Peyer's patch (tissue), 4 donors: ENCODE results near the gene SPHK1. TPM values are rescaled to one million over a fixed set of nuclear protein-coding genes. Genes with fewer than 3 reads are reported as not detected.

Source experiments
- DNase-seq, 3 donors: peaks; one replicate each; pipeline ENCODE4 v3.0.0-alpha.2; 2017 to 2019
- H3K27ac ChIP-seq, 4 donors: fragments of 200-600 bp; sonication (generic); one replicate each; pipeline ENCODE4 v1.5.1; 2016 to 2019
- H3K27me3 ChIP-seq, 2 donors: fragments of 200-600 bp; sonication (generic); one replicate each; pipeline ENCODE4 v1.5.1; 2019
- H3K36me3 ChIP-seq, 3 donors: fragments of 200-600 bp; sonication (generic); one replicate each; pipeline ENCODE4 v1.5.1; 2016 to 2019
- H3K4me1 ChIP-seq, 4 donors: fragments of 200-600 bp; sonication (generic); one replicate each; pipeline ENCODE4 v1.5.1; 2016 to 2019
- H3K4me3 ChIP-seq, 4 donors: fragments of 200-600 bp; sonication (generic); 1 replicate in 3 of 4; 2 replicates in 1 of 4; pipeline ENCODE4 v1.5.1; 2016 to 2019; ENCODE audit warnings: mild to moderate bottlenecking in 1 of 4
- H3K9me3 ChIP-seq, 4 donors: fragments of 200-600 bp; sonication (generic); one replicate each; pipeline ENCODE4 v1.5.1; 2016 to 2019; ENCODE audit warnings: mild to moderate bottlenecking in 1 of 4
- POLR2A ChIP-seq, 2 donors: fragments of 450-650 bp; IDR thresholded peaks; one replicate each; pipeline ENCODE4 v1.5.1; 2017; ENCODE audit warnings: antibody characterized with exemption in 2 of 2, mild to moderate bottlenecking in 2 of 2, moderate library complexity in 2 of 2
- total RNA-seq, 4 donors: library from RNA; depleted of rRNA; stranded (reverse); fragments of >200 nt; gene quantifications; one replicate each; pipeline ENCODE4 v1.1.0, GENCODE V29; 2016
- TF ChIP-seq, protein P1 (sequence below), 6 experiments: fragments of 450-650 bp in 4 of 6; fragments of 200-600 bp in 2 of 6; sonication (generic) in 1 of 6; IDR thresholded peaks; one replicate each; pipeline ENCODE4 v1.5.1; 2017 to 2019; ENCODE audit warnings: antibody characterized with exemption in 6 of 6, mild to moderate bottlenecking in 3 of 6, moderate library complexity in 1 of 6

The SPHK1 gene
- total RNA-seq, 4 donors from 2014 or later = 0.53 to 5.9 (median 3.8) TPM

DNA sequence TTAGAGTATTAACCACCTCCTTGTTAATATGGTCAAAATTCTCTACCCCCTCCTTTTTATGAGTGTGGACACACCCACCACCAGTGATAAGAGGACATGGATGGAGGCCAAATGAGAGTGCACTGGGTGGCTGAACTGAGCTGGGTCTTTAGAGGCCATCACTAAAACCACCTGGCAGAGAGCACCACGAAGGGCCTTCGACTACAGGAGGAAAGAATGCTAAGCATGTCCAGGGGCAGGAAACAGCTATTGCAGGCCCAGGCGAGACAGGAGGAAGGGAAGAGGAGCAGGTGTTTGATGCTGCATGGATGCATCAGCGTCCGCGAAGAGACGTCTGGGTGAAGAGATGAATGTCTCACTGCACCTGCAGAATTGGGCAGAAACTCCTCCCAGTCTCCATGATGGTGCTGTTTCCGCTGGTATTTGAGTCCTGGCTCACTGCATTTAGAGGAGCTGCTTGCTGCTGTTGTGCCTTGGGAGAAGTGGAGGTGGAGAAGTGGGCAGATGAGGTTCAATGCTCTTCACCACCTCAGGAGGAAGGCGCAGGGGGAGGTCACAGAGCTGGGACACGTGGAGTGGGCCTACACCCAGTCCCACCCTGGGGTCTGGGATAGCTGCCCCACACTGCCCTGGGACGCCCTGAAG is 33.2 kb downstream of the SPHK1 start:
- no peaks in the 10 kb centered on the region for H3K27me3 ChIP-seq
- H3K27ac ChIP-seq = no peak overlapping the region
- no peak overlapping the region for H3K4me3 ChIP-seq
- TF ChIP-seq, protein P1, sequence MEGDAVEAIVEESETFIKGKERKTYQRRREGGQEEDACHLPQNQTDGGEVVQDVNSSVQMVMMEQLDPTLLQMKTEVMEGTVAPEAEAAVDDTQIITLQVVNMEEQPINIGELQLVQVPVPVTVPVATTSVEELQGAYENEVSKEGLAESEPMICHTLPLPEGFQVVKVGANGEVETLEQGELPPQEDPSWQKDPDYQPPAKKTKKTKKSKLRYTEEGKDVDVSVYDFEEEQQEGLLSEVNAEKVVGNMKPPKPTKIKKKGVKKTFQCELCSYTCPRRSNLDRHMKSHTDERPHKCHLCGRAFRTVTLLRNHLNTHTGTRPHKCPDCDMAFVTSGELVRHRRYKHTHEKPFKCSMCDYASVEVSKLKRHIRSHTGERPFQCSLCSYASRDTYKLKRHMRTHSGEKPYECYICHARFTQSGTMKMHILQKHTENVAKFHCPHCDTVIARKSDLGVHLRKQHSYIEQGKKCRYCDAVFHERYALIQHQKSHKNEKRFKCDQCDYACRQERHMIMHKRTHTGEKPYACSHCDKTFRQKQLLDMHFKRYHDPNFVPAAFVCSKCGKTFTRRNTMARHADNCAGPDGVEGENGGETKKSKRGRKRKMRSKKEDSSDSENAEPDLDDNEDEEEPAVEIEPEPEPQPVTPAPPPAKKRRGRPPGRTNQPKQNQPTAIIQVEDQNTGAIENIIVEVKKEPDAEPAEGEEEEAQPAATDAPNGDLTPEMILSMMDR (IDR thresholded peaks at IDR 0.05) = no peak
- no peak for TF ChIP-seq POLR2A (IDR thresholded peaks at IDR 0.05)
- no peaks in the 10 kb centered on the region for H3K36me3 ChIP-seq
- no peaks in the 10 kb centered on the region for H3K9me3 ChIP-seq
- peaks cover 0 to 6% (median 2%) of the 10 kb centered on the region in 4 donors for H3K4me1 ChIP-seq
- DNase-seq = peak in 1 of 3 donors; percentile 28

DNA sequence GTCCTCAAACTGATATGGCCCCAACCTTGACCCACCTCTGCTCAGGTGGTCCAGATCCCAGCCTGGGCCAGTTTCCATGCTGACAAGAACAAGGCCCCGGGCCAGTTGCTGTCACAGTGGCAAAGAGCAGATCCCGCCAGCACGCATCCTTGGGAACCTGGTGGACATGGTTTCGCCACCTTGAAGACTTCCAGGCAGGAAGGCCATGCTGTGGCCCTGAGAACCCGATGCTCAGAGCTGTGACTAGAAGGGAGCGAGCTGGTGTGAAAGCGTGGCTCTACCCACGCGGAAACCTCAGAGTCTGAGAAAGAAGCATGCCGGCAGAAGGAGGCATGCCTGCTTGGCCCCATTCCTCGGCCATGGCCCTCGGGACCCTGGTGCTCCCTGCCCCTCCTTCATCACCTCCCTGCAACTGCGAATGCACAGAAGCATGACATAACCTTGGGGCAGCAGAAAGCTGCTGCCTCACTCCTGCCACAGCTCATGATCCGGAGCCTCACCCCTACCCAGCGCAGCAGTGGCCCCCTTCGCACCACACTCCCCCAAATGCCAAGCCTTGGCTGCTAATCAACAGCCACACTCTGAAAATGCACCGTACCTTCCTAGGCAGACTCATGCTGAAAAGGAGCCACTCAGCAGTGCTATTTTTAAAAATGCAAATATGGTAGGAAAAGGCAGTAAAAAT is 35.3 kb downstream of the SPHK1 start:
- TF ChIP-seq POLR2A (IDR thresholded peaks at IDR 0.05) = no peak
- TF ChIP-seq, protein P1 (IDR thresholded peaks at IDR 0.05) = no peak
- peaks cover 0 to 6% (median 2%) of the 10 kb centered on the region in 4 donors for H3K4me1 ChIP-seq
- H3K9me3 ChIP-seq = no peaks in the 10 kb centered on the region
- H3K27me3 ChIP-seq = no peaks in the 10 kb centered on the region
- no peak overlapping the region for H3K27ac ChIP-seq
- no peak for DNase-seq
- H3K4me3 ChIP-seq = no peak overlapping the region
- no peaks in the 10 kb centered on the region for H3K36me3 ChIP-seq

DNA sequence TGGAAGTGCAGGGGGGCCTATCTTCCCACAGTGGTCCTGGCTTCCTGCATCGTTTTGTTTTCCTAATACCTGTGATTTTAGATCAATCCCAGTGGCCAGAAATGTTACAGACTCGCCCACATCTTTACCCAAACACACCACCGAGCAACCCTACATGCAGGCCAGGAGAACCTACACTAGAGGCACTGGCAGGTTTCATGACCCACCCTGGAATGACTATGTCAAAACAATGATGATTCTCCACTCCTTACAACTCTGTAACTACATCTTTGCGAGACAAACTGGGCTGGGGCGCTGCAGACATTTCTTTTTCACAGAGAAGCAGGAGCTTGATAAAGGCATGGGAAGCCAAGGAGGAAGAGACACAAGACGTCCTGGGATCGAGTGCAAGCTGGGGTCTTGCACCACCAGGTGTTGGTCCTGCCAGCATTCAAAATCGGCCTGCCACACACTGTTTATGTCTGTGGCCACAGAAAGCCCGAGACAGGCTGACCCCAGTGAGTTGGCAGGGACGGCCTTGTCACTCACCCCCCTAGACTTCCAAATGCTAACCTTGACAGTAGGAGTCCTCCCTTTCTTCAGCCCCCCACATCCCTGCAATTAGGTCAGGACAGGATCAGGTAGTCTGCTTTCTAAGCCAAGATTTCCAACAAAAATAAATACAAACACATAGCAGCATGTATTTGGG is 36.1 kb downstream of the SPHK1 start:
- H3K4me3 ChIP-seq = no peak overlapping the region
- no peak for TF ChIP-seq POLR2A (IDR thresholded peaks at IDR 0.05)
- TF ChIP-seq, protein P1 (IDR thresholded peaks at IDR 0.05) = no peak
- H3K36me3 ChIP-seq = no peaks in the 10 kb centered on the region
- peaks cover 0 to 6% (median 2%) of the 10 kb centered on the region in 4 donors for H3K4me1 ChIP-seq
- no peaks in the 10 kb centered on the region for H3K27me3 ChIP-seq
- no peak overlapping the region for H3K27ac ChIP-seq
- peak in 1 of 3 donors; percentile 11 for DNase-seq
- H3K9me3 ChIP-seq = no peaks in the 10 kb centered on the region

DNA sequence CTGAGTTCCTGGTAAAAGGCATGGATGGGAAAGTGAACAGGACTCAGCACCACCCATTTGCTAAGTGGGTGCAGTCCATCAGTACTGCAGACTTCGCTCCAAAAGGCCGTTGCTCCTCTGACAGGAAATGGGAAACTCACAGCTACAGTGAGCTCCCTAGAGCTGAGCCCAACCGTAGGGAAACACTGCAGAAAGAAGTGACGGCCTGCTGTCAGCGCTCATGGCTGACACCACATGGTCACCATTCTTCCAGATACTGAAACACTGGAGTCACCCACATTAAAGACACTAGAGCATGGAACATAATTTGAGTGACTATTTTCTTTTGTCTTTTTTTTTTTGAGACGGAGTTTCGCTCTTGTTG is 36.6 kb downstream of the SPHK1 start:
- Histone ChIP-seq H3K9me3 (no peaks in the 10 kb centered on the region), H3K27ac (no peak overlapping the region), H3K27me3 (no peaks in the 10 kb centered on the region), H3K4me3 (no peak overlapping the region), H3K4me1 (peaks cover 0 to 6% (median 2%) of the 10 kb centered on the region in 4 donors), H3K36me3 (no peaks in the 10 kb centered on the region)
- no peak for TF ChIP-seq POLR2A (IDR thresholded peaks at IDR 0.05)
- TF ChIP-seq, protein P1 (IDR thresholded peaks at IDR 0.05) = no peak
- peak in 1 of 3 donors; percentile 6 for DNase-seq

DNA sequence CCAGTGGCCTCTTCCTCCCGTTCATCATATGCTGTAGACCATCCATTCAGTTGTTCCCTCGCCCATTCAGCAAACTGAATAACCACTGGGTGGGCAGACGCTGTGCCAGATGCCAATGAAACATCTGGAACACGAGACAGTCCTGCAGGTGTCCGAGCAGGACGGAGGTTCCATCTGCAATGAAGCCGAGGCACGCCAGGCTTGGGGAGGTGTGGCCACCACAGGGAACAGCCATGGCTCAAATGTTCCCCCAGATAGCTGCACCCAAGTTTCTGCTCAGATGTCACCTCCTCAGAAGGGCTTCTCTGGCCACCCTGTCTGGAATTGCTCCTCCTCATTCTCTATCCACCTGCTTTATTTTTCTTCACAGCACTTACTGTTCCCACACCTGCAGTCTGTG is 38.0 kb downstream of the SPHK1 start:
- H3K4me3 ChIP-seq = no peak overlapping the region
- DNase-seq = peak in 1 of 3 donors; percentile 32
- TF ChIP-seq, protein P1 (IDR thresholded peaks at IDR 0.05) = no peak
- no peak for TF ChIP-seq POLR2A (IDR thresholded peaks at IDR 0.05)

More for the DNA sequence above, 38.0 kb downstream of the SPHK1 start:
- no peaks in the 10 kb centered on the region for H3K9me3 ChIP-seq
- peaks cover 0 to 6% (median 4%) of the 10 kb centered on the region in 4 donors for H3K4me1 ChIP-seq
- H3K27ac ChIP-seq = no peak overlapping the region
- H3K36me3 ChIP-seq = no peaks in the 10 kb centered on the region
- no peaks in the 10 kb centered on the region for H3K27me3 ChIP-seq
